Measurements from ENCODE around the gene FGF18.

Gene FGF18

DNA sequence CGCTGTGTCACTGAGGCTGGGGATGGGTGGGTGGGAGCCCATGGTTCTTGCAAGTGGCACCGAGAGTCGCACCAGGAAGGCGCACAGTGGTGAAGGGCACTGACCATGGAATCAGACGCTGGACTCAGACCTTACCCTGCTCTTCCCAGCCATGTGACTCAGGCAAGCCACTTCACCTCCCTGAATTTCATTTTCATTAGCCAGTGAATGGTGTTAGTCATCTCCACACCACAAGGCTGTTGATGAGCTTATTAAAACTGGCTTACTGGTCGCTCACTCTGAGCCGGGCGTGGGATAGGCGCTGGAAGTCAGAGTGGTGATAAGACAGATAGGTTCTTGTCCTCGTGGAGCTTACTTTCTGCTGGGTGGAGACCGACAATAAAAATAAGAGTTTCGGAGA lies 25.1 kb downstream of the FGF18 start:
- FAIRE-seq, result no peak

DNA sequence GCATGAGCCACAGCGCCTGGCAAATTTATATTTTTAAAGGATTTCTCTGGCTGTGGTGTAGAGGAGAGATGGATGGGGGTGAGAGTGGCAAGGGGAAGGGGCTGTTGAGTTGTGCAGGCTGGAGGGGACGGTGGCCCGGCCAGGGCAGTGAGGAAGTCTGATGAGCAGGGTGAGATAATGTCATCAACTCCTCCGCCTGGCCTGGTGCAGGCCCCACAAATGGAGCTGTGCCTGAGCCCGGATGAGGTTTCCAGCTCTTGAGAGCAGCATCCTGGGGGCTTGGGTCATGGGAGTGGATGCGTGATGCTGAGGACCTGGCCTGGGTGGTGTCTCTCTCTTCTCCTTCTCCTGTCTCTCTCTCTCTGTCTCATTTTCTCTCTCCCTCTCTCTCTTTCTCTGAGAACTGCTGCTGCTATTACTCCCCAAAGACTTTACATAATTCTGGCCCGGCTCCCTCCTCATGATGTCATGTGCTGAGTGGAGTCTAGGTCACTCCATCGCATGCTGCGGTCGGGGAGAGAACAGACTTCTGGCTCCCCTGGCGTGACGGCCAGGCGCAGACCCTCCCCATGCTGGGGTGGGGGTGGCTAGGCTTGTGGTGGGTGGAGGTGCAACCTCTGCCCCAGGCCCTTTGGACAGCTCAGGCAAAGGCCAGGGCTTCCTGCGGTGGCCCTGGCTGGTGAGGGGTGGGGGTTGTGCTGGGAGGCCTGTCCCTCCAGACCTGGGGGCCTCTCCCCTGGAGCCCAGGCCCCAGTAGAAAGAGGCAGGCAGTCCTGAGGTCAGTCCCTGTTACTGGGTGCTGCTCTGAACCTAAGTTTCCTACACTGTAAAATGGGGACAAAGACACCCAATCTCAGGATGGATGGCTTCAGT lies 26.4 kb downstream of the FGF18 start:
- FAIRE-seq, result no peak

DNA sequence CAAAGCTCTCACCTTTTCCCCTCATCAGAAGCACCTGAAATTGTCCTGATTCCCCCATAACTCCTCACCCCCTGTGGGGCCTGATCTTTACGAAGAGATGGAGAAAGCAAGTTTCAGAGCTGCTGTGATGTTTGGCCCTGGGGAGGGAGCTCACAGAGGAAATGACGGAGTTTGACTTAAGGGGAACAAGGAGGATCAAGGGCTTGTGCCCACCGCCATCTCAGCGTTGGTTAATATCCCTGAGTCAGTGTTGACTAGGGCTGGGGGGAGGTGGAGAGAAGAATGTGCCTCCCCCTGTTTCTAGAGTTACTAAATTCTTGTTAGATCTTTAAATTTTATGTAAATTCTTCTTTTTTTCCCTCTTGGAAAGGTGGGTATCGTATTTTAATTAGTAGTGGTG lies 27.8 kb downstream of the FGF18 start:
- FAIRE-seq, result no peak

DNA sequence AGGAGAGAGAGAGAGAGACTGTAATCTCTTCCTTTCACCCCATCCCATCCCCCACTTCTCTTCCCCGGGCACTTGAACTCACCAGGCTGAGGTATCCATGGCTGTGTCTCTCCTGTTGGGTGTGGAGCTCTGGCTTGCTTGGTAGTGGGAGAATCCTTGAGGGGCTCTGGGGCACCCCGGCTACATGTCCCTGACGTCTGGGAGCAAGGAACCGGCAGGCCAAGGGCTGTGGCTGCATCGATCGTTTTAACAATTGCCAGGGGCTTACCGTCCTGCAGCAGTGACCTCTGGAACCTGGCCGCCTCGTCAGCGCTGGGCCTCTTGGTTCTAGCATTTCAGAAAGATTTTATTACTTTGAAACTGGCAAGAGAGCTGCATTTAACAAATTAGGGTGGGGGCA lies 30.0 kb downstream of the FGF18 start:
- no peak for FAIRE-seq

DNA sequence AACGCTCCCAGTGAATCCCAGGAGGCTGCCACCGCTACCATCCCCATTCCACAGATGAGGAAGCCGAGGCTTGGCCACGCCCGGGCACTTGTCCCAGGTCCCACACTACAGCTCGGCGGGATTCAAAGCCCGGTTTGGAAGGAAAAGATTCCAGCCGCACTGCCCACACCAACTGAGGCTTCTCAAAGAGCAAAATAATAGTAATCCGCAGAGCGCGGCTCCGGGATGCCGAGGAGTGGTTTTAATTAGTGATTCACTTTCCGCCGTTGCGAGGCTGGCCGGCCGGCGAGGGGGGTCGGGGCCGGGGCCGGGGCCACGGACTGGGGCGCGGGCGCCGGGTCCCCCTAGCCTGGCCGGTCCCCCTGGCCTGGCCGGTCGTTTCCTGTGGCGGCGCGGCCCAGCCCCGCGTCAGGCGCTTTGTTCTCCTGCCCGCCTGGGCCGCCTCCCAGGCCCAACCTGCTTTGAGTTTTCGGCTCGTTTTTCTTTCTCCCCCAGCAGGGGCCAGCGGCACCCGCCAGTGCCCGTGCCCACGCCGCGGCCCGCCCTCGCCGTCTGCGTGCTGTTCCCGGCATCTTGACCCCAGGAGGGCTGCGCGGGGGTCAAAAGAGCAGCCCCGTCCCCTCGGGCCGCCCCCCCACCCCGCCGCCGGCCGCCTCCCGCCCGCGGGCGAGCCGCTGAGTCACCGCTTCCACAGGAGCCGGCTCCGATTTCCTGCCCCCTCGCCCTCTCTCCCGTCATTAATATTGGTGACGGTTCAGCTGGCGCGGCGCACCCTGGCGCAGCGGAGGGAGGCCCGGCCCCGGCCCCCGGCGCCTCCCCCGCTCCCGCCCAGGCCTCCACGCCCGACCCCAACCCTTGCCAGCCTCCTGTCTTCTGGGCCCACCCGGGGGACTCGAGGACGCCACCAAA lies 31.2 kb downstream of the FGF18 start:
- FAIRE-seq, result no peak

DNA sequence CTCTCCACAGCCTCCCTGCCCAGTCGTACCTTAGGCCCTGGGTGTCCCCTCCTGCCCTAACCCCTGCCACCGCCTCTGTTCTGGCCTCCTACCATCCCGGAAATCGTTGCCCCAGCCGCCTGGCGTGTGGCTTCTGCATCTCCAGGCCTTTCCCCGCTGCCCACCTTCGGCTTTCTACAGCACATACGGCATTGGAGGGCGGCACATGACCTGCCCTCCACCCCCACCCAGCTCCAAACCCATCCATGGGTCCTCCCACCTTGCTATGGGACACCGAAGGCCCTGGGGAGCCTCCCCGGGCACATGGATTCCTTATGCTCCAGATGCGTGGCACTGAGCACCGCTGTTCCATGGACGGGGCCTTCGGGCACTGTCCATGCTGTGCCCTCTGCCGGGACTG lies 32.0 kb downstream of the FGF18 start:
- no peak for FAIRE-seq

DNA sequence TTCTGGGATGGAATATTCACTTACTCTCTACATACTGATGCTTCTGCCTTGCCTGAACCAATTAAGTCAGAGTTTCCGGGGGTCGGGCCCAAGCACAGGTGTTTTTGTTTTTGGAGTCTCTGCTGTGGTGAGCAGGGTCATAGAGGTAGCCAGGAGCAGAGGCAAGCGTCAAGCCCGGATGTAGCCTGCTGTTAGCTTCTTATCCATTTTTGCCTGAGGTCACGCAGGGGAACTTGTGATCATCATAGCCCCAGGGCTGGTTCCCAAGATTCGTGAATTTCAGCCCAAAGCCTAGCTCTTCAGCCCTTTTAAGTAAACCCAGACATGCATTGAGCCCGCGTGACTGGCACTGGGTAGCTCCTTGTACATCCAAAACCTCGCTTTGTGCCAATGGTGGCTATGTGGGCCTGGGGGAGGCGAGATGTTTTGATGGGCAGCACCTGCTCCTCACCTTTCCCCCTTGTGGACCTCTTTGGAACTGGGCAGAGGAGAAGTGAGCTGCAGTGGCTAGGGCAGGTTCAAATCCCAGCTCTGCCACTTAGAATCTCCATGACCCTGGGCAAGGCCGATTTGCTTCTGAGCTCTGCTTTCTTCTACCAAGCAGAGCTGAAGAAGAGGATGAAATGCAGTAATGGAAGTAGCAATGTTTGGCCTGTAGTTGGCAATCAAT lies 33.7 kb downstream of the FGF18 start:
- FAIRE-seq, result no peak

DNA sequence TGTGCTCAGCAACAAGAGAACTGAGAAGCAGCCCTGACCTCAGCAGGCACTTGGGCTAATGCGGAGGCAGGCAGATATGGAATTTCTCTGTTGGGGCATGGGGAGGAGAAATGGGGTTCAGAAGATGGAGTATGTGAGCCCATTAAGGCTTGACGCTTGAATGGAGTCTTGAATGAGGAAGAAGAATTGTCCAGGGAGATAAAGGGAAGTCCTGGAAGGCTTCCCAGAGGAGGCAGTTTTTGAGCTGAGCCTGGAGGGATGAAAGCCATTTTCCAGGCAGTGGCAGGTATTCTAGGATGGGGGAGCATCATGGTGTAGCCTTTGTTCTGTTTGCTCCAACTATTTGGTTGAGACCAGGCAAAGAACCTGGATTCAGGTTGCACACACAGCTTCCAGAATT lies 34.5 kb downstream of the FGF18 start:
- no peak for FAIRE-seq

DNA sequence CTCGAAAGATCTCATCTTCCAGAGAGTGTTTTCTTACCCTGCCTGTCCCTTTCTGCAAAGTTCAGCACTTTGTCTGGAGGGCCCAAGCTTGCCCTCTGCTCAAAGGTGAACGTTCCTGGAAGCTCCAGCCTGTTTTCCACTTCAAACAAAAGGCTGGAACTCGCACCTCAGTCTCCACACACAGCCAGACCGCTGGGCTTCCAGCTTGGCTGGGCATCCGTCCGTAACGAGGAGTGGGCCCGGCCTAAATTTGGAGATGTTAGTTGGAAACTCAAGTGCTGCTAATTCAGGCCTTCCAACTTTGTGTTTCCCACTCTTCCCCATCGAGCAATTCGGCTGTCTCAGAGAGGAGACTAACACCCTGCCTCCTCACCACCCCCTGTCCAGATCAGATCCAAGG lies 35.1 kb downstream of the FGF18 start:
- no peak for FAIRE-seq

DNA sequence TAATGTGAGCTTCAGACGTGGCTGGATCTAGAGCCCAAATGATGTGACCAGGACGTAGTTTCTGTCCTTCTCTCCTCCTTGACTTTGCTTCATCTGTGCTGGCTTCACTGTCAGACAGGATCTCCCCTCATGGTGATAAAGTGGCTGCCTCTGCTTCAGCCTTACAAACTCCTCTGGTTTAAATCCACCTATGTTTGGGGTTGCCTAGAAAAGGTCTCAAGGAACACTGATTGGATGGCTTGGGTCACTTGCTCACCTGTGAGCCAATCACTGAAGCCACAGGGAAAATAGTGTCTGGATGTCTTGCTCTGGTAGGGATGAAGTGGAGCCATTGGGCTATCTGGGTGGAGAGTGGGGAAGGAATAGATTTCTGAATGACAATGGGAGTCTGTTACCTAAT lies 36.1 kb downstream of the FGF18 start:
- FAIRE-seq, result no peak

DNA sequence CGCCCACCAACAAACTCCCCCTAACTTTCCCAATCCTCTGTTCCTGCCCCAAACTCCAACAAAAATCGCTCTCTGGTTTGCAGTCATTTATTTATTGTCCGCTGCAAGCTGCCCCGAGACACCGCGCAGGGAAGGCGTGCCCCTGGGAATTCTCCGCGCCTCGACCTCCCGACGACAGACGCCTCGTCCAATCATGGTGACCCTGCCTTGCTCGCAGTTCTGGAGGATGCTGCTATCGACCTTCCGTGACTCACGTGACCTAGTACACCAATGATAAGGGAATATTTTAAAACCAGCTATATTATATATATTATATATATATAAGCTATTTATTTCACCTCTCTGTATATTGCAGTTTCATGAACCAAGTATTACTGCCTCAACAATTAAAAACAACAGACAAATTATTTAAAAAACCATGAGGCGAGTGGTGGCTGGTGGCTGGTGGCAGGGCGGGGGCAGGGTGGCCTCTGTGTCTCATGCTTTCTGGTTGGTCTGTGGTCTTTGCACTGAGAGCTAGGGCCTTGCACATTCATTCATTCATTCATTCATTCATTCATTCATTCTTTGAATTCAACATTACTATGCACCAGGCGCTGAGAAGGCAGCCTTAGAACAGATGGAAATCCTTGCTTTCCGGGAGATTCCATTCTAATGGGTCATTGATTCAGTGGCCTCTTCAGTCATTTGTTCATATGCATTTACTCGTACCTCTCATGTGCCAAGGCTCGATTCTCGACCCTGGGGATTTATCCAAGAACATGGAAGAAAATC lies 37.9 kb downstream of the FGF18 start:
- FAIRE-seq, result no peak

DNA sequence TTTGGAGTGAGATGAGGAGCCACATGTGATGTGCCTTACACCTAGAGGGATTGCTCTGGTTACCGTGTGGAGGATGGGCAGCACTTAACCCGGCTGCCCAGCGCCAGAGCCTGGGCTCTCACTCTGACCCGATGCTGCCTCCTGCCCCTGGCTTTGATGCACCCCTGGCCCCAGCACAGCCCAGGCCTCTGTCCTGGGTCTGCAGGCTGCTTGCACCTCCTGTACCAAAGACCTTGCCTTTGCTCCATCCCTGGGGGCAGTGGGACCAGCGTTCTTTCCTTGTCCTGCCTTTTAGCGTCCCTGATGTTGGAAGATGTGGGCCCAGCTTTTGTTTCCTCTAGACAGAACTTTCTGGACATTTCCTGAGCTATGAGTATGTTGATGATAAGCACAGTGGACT lies 40.4 kb downstream of the FGF18 start:
- no peak for FAIRE-seq

DNA sequence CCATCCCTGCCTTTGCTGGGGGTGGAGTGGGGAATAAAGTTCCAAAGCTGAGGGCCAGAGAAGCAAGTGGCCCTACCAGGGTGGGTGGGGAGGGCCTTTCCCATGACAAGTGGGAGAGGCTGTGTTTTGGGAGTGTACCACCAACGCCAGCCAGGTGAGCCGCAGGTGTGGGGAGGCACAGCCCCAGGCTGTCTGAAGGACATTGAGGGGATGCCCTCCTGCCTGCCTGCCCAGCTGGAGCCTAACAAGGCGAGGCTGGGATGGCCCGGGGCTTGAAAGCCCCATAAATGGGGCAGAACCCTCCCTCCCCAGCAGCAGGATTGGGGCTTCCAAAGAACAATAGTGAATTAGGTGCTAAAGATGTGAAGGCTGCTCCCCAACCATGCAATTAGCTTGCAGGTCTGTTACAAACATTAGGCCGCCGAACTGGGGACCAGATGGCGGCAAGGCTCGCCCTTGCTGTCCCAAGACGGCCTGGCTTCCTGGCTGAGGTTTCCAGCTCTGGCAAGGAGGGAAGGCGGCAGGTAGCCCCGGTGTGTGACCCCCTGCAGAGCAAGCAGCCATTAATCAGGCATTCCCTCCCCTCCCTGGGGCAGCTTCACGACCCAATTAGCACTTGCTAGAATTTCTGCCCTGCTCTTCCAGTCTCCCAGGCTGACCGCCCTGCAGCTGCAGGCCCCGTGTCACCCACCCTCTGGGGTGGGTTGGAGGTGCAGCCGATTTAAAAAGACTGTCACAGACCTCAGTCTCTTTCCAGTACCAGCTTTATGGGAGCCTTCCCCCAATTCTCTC lies 42.9 kb downstream of the FGF18 start:
- no peak for FAIRE-seq

DNA sequence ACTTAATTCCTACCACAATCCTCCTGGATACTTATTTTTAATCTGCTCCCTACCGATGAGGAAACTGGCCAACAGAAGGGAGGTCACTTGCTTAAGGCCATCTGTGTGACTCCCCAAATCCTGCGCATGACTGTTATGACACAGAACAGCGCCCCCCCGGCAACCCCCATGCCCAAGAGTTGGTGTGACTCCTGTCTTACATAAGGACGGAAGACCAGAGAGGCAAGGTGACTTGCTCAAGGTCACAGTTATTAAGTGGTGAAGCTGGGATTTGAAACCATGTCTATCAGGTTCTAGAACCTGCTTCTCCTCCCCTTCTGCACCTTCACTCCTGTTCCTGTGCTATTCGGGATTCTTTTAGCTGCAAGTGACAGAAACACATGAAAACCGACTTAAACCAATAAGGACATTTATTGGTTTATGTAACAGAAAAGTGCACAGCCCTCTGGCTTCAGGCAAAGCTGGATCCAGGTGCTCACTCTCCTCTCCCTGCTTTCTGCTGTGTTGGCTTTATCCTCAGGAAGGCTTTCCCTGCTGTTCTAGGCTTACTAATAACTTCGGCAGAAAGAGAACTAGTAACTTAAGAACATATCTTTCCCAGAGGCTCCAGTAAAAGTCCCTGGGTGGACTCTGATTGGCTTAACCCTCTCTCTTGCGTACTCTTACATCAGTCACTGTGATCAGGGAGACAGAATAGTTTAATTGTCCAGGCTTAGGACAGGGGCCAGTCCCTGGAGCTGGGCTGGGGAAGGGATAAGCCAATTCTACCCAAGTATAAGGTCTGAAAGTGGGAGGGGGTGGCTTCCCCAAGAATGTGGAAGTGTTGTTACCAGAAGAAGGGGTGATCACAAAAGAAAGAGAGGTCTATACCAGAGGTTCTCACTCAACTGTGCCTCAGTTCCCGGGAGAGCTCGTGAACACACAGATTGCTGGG lies 43.7 kb downstream of the FGF18 start:
- no peak for FAIRE-seq

DNA sequence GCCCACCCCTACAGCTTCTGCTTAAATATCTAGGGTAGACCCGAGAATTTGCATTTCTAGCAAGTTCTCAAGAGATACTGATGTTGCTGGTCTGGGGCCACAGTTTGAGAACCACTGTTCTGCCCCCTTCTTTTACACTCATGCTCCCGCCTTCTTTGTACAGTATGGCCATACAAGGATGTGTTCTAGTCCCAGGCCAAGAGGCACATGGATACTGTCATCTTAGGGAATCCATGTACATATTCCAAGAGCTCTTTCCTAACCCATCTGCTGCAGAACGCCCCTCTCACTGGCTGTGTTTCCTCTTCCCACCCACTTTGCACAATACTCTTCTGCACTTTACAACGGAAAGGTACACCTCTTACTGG lies 44.4 kb downstream of the FGF18 start:
- FAIRE-seq, result no peak

DNA sequence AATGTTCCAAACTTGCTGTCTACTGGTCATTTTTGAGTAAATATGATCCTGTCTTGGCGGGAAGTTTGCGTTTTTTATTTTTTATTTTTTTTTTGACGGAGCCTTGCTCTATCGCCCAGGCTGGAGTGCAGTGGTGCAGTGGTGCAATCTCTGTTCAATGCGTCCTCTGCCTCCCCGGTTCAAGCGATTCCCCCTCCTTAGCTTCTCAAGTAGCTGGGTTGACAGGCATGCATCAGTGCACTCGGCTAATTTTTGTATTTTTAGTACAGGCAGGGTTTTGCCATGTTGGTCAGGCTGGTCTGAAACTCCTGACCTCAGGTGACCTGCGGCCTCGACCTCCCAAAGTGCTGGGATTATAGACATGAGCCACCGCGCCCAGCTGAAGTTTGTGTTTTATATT lies 45.4 kb downstream of the FGF18 start:
- FAIRE-seq, result no peak

DNA sequence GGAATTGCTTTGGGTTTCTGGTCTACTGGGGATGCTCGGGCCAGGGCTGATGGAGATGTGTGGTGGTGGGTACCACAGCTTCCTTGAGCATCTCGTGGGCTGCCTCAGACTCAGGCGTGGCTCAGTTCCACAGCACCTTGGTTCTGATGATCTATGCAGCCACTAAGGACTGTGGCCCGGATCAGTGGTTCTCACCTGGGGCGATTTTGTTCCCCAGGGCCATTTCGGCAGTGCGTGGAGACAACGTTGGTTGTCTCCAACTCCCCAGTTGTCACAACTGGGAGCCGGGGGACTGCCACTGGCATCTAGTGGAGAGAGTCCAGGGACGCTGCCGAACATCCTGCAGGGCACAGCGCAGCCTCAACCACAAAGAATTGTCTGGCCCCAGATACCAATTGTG lies 47.7 kb downstream of the FGF18 start:
- no peak for FAIRE-seq

DNA sequence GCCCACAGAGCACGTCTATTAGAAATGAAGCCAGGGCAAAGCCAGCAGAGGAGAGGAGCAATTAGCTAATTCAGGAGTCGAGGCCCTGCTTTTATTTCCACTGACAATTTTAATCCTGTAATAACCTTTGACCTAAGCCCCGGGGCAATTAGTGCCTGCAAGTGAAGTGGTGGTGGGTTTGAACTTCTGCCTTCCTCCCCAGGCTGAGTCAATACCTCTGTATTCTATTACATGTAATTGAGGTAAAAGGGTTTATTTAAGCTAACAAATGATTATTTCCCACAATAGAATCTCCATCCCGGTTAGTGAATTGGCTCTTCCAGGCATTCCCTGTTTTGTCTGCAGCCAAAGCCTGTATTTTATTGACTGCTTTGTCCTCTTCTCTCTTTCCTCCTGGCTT lies 49.9 kb downstream of the FGF18 start:
- no peak for FAIRE-seq

DNA sequence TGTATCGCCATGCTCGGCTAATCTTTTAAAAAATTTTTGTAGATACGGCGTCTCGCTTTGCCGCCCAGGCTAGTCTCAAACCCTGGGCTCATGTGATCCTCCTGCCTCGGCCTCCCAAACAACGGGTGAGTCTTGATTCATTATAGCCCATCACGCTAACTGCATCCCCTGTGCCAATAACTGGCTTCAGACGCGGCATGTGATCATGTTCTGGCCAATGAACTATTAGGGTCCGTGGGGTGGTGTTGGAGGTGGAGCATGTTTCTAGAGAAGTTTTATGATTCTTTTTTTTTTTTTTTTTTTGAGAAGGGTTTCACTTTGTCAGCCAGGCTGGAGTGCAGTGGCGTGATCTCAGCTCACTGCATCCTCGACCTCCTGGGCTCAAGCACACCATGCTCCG lies 51.0 kb downstream of the FGF18 start:
- no peak for FAIRE-seq

DNA sequence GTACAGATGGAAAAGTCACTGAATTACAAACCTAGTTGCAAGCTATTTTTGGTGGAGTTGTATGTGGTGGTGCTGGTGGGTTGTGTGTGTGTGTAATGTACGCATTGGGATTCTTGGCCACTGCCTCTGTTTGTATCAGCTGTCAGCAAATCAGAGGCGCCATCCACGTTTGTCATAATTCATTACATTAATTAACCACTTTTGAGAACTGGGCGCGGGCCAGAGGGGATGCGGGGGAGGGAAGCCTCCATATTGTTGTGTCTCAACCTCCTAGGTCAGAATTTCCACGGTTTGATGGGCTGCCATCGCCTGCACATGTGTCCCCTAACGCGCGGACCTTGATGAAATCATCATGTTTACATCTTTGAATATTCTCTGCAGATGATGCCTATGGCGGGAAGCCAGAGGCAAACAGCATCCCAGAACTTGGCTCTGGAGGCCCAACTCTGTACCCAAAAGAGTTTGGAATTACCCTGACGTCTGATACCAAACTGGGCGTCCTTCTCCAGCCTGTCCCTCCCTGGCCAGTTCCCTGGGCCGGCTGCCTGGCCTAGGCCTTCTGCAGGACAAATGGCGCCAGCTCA lies 54.9 kb downstream of the FGF18 start:
- FAIRE-seq, result no peak

Measured in islet of Langerhans (tissue), 1 donor.